GM21515 (cell line): ENCODE measurements around the gene CNN2.

ENCODE experiments used
- ATAC-seq: cut with Tn5 transposase; IDR thresholded peaks from one replicate; pipeline ENCODE4 v1.9.1; 2021; ENCODE audit not compliant: unreplicated experiment

Gene CNN2

GRCh38 chr19:1064661-1065605 is 38.5 kb downstream of the CNN2 start:
- no peak for ATAC-seq

- no peak for ATAC-seq
Measured at GRCh38 chr19:1065606-1066109, 39.2 kb downstream of the CNN2 start.

GRCh38 chr19:1066251-1066747 is 39.9 kb downstream of the CNN2 start:
- ATAC-seq, result no peak

GRCh38 chr19:1066748-1067340 is 40.4 kb downstream of the CNN2 start, which contains the start of gene ARHGAP45:
Gene ARHGAP45, plus strand, starts transcription at chr19:1067167. Its CDS starts 239 bp downstream, at chr19:1067406.
- peak; percentile 34 for ATAC-seq

GRCh38 chr19:1067341-1067957 is 41.0 kb downstream of the CNN2 start:
- peak; percentile 14 for ATAC-seq

- ATAC-seq, result no peak
Measured at GRCh38 chr19:1068009-1069001, 41.9 kb downstream of the CNN2 start.

GRCh38 chr19:1069009-1069779 is 42.8 kb downstream of the CNN2 start:
- no peak for ATAC-seq

GRCh38 chr19:1070576-1070930 is 44.1 kb downstream of the CNN2 start:
- no peak for ATAC-seq

- no peak for ATAC-seq
Measured at GRCh38 chr19:1070931-1071791, 44.8 kb downstream of the CNN2 start.

GRCh38 chr19:1072371-1073015 is 46.1 kb downstream of the CNN2 start:
- ATAC-seq, result no peak

- ATAC-seq, result no peak
Measured at GRCh38 chr19:1073063-1073955, 46.9 kb downstream of the CNN2 start.

- ATAC-seq, result no peak
Measured at GRCh38 chr19:1073956-1074517, 47.6 kb downstream of the CNN2 start.

- no peak for ATAC-seq
Measured at GRCh38 chr19:1074544-1075283, 48.3 kb downstream of the CNN2 start.

- no peak for ATAC-seq
Measured at GRCh38 chr19:1076046-1076386, 49.6 kb downstream of the CNN2 start.

GRCh38 chr19:1076951-1077350 is 50.5 kb downstream of the CNN2 start:
- ATAC-seq, result peak; percentile 50

GRCh38 chr19:1079566-1080111 is 53.2 kb downstream of the CNN2 start:
- no peak for ATAC-seq
